Measurements from ENCODE around the gene MAP1A. TPM values are rescaled to one million over a fixed set of nuclear protein-coding genes. Genes with fewer than 3 reads are reported as not detected.

MAP1A gene
- total and polyA plus RNA-seq, 2 of the 13 experiments (the other 11 are each of a cell fraction or from before 2014, with no cell fraction given), result 0.01 to 0.07 TPM

GRCh38 chr15:43510200-43511011 lies 7.0 kb upstream of the MAP1A start:
- peaks cover 2 to 7% of the 10 kb centered on the region in 2 experiments; a peak in 3 of 5 replicates for H3K27me3 ChIP-seq (ENCODE audit: control insufficient read depth in 1 of 2, insufficient read depth in 2 of 2, low read length in 2 of 2)
- ATAC-seq, result peak; percentile 96
- peak overlapping the region; percentile 68 for H3K9ac ChIP-seq (ENCODE audit: insufficient read depth, low read depth, low read length)
- WGBS (ENCODE audit: low lambda C conversion rate), result under 1% methylated on average over 13 of the region's 41 CpGs
- ChIA-PET CTCF (ENCODE audit: low intra/inter-chr PET ratio, low total read pairs) (no interaction called here), POLR2A (interaction anchor here (1.3 to 4.0 kb wide), 5 partner anchors 9 to 236 kb away, joined by 5 to 24 read pairs (median 7); partner anchors contain the start of genes PDIA3, TP53BP1, TUBGCP4 and ZSCAN29)
- FAIRE-seq, result peak; percentile 83
- intact Hi-C loops (cut with micrococcal nuclease; ENCODE audit: unreplicated experiment) (loop anchor here (2.0 kb wide), 1 partner anchor 18 kb away; the partner anchor contains the start of gene TP53BP1), in situ Hi-C loops (cut with HindIII; ENCODE audit: extremely low pct_ligation_motif_present, low pct_unique_long_range_greater_than_20kb) (loop anchor here (10.0 kb wide), 1 partner anchor 264 kb away; the partner anchor contains the start of gene ELL3)
- H3K4me3 ChIP-seq (replicated peaks in 1 of 3; ENCODE audit: insufficient read depth in 1 of 3, low read depth in 2 of 3, low read length in 3 of 3), result peak overlapping the region; percentile 67 to 78 (median 73)
- H3K36me3 ChIP-seq (replicated peaks in 1 of 2; ENCODE audit: control insufficient read depth in 1 of 2, insufficient read depth in 2 of 2, low read length in 2 of 2), result no peaks in the 10 kb centered on the region
- H4K20me1 ChIP-seq (ENCODE audit: insufficient read depth, low read length), result no peaks in the 10 kb centered on the region
- H3K27ac ChIP-seq (ENCODE audit: extremely low read length, insufficient read depth, low read length), result peak overlapping the region; percentile 80
- peak overlapping the region; percentile 98 for H3K4me2 ChIP-seq (ENCODE audit: low read depth, low read length)
- no peaks in the 10 kb centered on the region for H3K79me2 ChIP-seq (ENCODE audit: insufficient read depth, low read length)
- BruUV-seq (replicated peaks), result TSS peak; percentile 86
- peak overlapping the region; percentile 20 for H2AFZ ChIP-seq (ENCODE audit: low read length)
- H3K4me1 ChIP-seq (ENCODE audit: insufficient read depth, low read length), result peaks cover 32% of the 10 kb centered on the region
- H3K9me3 ChIP-seq (ENCODE audit: low read length), result no peaks in the 10 kb centered on the region
- peak; percentile 97 for DNase-seq (ENCODE audit: low spot score)
- TF ChIP-seq CEBPZ (IDR thresholded peaks at IDR 0.05; ENCODE audit: low read length) (no peak), NR2C2 (CRISPR knock-in tag; IDR thresholded peaks at IDR 0.05; ENCODE audit: borderline replicate concordance) (peak; percentile 12; the same call in 1 of the 2 replicates), ZBTB26 (CRISPR knock-in tag; IDR thresholded peaks at IDR 0.05; ENCODE audit: borderline replicate concordance) (no peak), HNRNPLL (IDR thresholded peaks at IDR 0.05; ENCODE audit: low read depth, low read length, poor library complexity, severe bottlenecking) (no peak), HHEX (CRISPR knock-in tag; IDR thresholded peaks at IDR 0.05) (no peak), CERS6 (CRISPR knock-in tag; IDR thresholded peaks at IDR 0.05) (no peak), CREBL2 (CRISPR knock-in tag; IDR thresholded peaks at IDR 0.05; ENCODE audit: borderline replicate concordance) (no peak), ZNF350 (CRISPR knock-in tag; IDR thresholded peaks at IDR 0.05; ENCODE audit: borderline replicate concordance, low read depth) (peak; percentile 56; the same call in 1 of the 2 replicates), ZNF225 (CRISPR knock-in tag; IDR thresholded peaks at IDR 0.05) (no peak), ZNF572 (CRISPR knock-in tag; IDR thresholded peaks at IDR 0.05) (no peak), ZFP41 (CRISPR knock-in tag; IDR thresholded peaks at IDR 0.05; ENCODE audit: borderline replicate concordance) (no peak), SRF (IDR thresholded peaks at IDR 0.05; ENCODE audit: low read depth, low read length) (no peak), ELK4 (CRISPR knock-in tag; IDR thresholded peaks at IDR 0.05; ENCODE audit: borderline replicate concordance) (no peak), REPIN1 (CRISPR knock-in tag; IDR thresholded peaks at IDR 0.05; ENCODE audit: borderline replicate concordance, low read depth) (peak; percentile 31; the same call in 1 of the 2 replicates), ZNF20 (CRISPR knock-in tag; IDR thresholded peaks at IDR 0.05) (no peak), NR2F2 (IDR thresholded peaks at IDR 0.05; ENCODE audit: borderline replicate concordance, low read depth) (no peak)

Measured in HepG2 (cell line).